ENCODE results near the gene ZSCAN32. TPM values are rescaled to one million over a fixed set of nuclear protein-coding genes. Genes with fewer than 3 reads are reported as not detected.

ZSCAN32 gene
- total RNA-seq, 3 donors from 2014 or later (not counting 1 experiment from before 2014, with no cell fraction given) = 7.5 to 14.2 (median 14.1) TPM

DNA sequence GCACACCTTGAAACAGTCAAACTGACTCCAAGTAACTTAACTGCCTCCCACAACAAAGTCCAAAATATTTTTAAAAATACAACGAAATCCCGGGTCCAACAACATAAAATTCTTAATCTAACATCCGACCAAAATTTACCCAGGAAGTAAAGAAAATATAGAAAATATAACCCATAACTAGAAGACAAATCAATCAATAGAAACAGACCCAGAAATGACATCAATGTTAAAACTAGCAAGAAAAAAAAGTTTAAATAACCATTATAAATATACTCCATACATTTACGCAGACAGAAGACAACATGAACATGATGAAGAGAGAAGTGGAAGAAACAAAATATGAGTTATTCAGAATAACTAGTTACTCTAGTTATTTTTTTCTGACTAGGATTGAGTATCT lies 38.8 kb upstream of the ZSCAN32 start:
- Mint-ChIP-seq H3K4me1 (peaks cover 13 to 16% of the 10 kb centered on the region in 2 donors), H3K27me3 (ENCODE audit: low read depth in 2 of 2) (peaks cover 4 to 6% of the 10 kb centered on the region in 2 donors), H3K4me3 (no peak overlapping the region), H3K27ac (peak overlapping the region in 1 of 2 donors; percentile 23), H3K9me3 (peaks cover 0 to 7% of the 10 kb centered on the region in 2 donors), H3K36me3 (peaks cover 8% of the 10 kb centered on the region)
- ATAC-seq = no peak
- no peaks in the 10 kb centered on the region for H3K27me3 ChIP-seq (ENCODE audit: control insufficient read depth, insufficient read depth, low read length)
- no peak for TF ChIP-seq CTCF (IDR thresholded peaks at IDR 0.05)
- H3K4me3 ChIP-seq (ENCODE audit: low read length) = no peak overlapping the region
- no peak for DNase-seq
- H3K27ac ChIP-seq (ENCODE audit: low read length) = no peak overlapping the region
- peaks cover 3% of the 10 kb centered on the region for H3K36me3 ChIP-seq (ENCODE audit: control insufficient read depth, insufficient read depth, low read length)
- no CpG with 5 or more reads among the region's 4 CpGs for WGBS (ENCODE audit: insufficient coverage)
- H3K4me1 ChIP-seq (ENCODE audit: control insufficient read depth, insufficient read depth, low read length) = peaks cover 13% of the 10 kb centered on the region
- H3K9me3 ChIP-seq (ENCODE audit: control insufficient read depth, insufficient read depth, low read length) = no peaks in the 10 kb centered on the region
- intact Hi-C loops (cut with micrococcal nuclease) = no loop called here

GRCh38 chr16:3434373-3434772 lies 33.6 kb upstream of the ZSCAN32 start:
- intact Hi-C loops (cut with micrococcal nuclease) = no loop called here
- H3K27me3 Mint-ChIP-seq (ENCODE audit: low read depth in 2 of 2) = peaks cover 0 to 2% of the 10 kb centered on the region in 2 donors
- H3K36me3 Mint-ChIP-seq = peaks cover 6% of the 10 kb centered on the region
- H3K4me1 ChIP-seq (ENCODE audit: control insufficient read depth, insufficient read depth, low read length) = peaks cover 9% of the 10 kb centered on the region
- peaks cover 11% of the 10 kb centered on the region for H3K9me3 ChIP-seq (ENCODE audit: control insufficient read depth, insufficient read depth, low read length)
- H3K27ac Mint-ChIP-seq = no peak overlapping the region
- ATAC-seq = no peak
- peaks cover 9 to 17% of the 10 kb centered on the region in 2 donors for H3K4me1 Mint-ChIP-seq
- TF ChIP-seq CTCF (IDR thresholded peaks at IDR 0.05) = no peak
- no peak overlapping the region for H3K27ac ChIP-seq (ENCODE audit: low read length)
- peaks cover 0 to 3% of the 10 kb centered on the region in 2 donors for H3K9me3 Mint-ChIP-seq
- H3K27me3 ChIP-seq (ENCODE audit: control insufficient read depth, insufficient read depth, low read length) = no peaks in the 10 kb centered on the region
- H3K36me3 ChIP-seq (ENCODE audit: control insufficient read depth, insufficient read depth, low read length) = no peaks in the 10 kb centered on the region
- H3K4me3 ChIP-seq (ENCODE audit: low read length) = no peak overlapping the region
- no peak overlapping the region for H3K4me3 Mint-ChIP-seq
- DNase-seq = no peak

DNA sequence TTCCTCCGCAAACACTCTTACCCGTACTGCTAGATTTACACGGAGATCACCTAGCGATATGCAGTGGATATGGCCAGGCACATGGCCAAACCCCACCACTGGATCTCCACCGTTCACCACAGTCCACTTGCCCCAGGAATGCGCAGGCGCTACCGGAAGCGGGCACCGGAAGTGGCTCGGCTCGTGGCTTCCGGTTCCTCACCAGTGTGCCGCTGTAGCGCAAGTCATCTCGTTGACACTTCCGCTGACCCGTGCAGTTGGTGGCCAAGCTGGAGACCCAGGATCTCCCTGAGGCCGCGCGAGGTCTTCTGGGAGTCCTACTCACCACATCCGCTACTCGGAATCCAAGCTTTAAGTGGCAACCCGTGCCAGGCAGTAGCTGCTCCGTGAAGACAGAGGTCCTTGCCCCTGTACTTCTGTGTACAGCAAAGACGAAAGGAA lies 31.0 kb upstream of the ZSCAN32 start:
- WGBS (ENCODE audit: insufficient coverage) = 67% methylated on average over 26 of the region's 26 CpGs
- intact Hi-C loops (cut with micrococcal nuclease) = no loop called here
- peak overlapping the region; percentile 43 for H3K27ac ChIP-seq (ENCODE audit: low read length)
- Mint-ChIP-seq H3K27me3 (ENCODE audit: low read depth in 2 of 2) (no peaks in the 10 kb centered on the region), H3K4me1 (peaks cover 9 to 17% of the 10 kb centered on the region in 2 donors), H3K27ac (peak overlapping the region; percentile 72 to 78), H3K36me3 (peaks cover 6% of the 10 kb centered on the region), H3K9me3 (peaks cover 0 to 3% of the 10 kb centered on the region in 2 donors), H3K4me3 (peak overlapping the region; percentile 76)
- DNase-seq (peak; percentile 46 to 57), ATAC-seq (peak; percentile 87 to 95 (median 90))
- peaks cover 9% of the 10 kb centered on the region for H3K4me1 ChIP-seq (ENCODE audit: control insufficient read depth, insufficient read depth, low read length)
- H3K9me3 ChIP-seq (ENCODE audit: control insufficient read depth, insufficient read depth, low read length) = peaks cover 11% of the 10 kb centered on the region
- no peak for TF ChIP-seq CTCF (IDR thresholded peaks at IDR 0.05)
- no peaks in the 10 kb centered on the region for H3K36me3 ChIP-seq (ENCODE audit: control insufficient read depth, insufficient read depth, low read length)
- H3K4me3 ChIP-seq (ENCODE audit: low read length) = no peak overlapping the region
- no peaks in the 10 kb centered on the region for H3K27me3 ChIP-seq (ENCODE audit: control insufficient read depth, insufficient read depth, low read length)

DNA sequence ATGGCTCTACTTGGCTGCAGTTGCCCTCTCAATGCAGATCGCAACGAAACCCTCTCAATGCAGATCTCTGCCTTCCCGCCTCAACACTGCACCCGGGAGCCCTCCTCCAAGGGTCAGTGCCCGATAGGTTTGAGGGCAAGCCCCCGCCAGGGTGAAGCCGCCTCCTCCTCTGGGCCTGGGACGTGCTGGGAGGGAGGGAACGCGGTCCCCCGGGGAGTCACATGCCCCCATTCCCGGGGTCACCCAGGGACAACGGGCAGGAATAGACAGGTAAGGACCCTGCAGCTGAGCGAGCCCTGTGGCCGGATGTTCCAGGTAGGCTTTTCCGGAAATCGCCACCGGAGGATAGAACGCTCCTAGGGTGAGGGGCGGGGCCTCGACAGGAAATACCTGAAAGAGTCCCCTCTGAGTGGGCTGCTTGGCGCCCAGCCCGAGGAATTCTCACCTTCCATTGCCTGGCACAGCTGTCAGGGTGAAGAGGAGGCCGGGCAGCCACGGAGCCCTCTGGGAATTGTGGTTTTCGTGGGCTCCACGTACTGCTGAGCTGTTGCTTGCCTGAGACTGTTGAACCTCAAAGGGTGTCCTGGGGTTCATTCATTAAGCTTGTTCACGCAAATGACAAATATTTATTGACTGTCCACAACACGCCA lies 13.1 kb upstream of the ZSCAN32 start:
- Mint-ChIP-seq H3K4me1 (no peaks in the 10 kb centered on the region), H3K4me3 (no peak overlapping the region), H3K27me3 (ENCODE audit: low read depth in 2 of 2) (peaks cover 0 to 6% of the 10 kb centered on the region in 2 donors), H3K36me3 (peaks cover 15% of the 10 kb centered on the region), H3K27ac (no peak overlapping the region), H3K9me3 (peaks cover 7 to 20% of the 10 kb centered on the region in 2 donors)
- Histone ChIP-seq H3K36me3 (ENCODE audit: control insufficient read depth, insufficient read depth, low read length) (peaks cover under 1% of the 10 kb centered on the region), H3K9me3 (ENCODE audit: control insufficient read depth, insufficient read depth, low read length) (peaks cover 73% of the 10 kb centered on the region), H3K4me1 (ENCODE audit: control insufficient read depth, insufficient read depth, low read length) (no peaks in the 10 kb centered on the region), H3K27me3 (ENCODE audit: control insufficient read depth, insufficient read depth, low read length) (no peaks in the 10 kb centered on the region), H3K4me3 (ENCODE audit: low read length) (no peak overlapping the region), H3K27ac (ENCODE audit: low read length) (no peak overlapping the region)
- WGBS (ENCODE audit: insufficient coverage) = 43% methylated on average over 29 of the region's 29 CpGs
- no peak for TF ChIP-seq CTCF (IDR thresholded peaks at IDR 0.05)
- DNase-seq (no peak), ATAC-seq (no peak)
- intact Hi-C loops (cut with micrococcal nuclease) = no loop called here
